Lower leg skin (tissue), 3 donors: Measurements from ENCODE around the gene NMNAT2.

Experiments
- POLR2A ChIP-seq, 2 donors: fragments of 450-650 bp; IDR thresholded peaks; one replicate each; pipeline ENCODE4 v1.6.1; 2016 to 2017; ENCODE audit warnings: antibody characterized with exemption in 2 of 2, mild to moderate bottlenecking in 1 of 2, moderate library complexity in 1 of 2
- TF ChIP-seq, protein P1 (sequence below), 3 donors: fragments of 450-650 bp; IDR thresholded peaks; one replicate each; pipeline ENCODE4 v1.5.1; 2016; ENCODE audit warnings: antibody characterized with exemption in 3 of 3, mild to moderate bottlenecking in 3 of 3, moderate library complexity in 2 of 3

- no peak for TF ChIP-seq POLR2A (IDR thresholded peaks at IDR 0.05)
- TF ChIP-seq, protein P1, sequence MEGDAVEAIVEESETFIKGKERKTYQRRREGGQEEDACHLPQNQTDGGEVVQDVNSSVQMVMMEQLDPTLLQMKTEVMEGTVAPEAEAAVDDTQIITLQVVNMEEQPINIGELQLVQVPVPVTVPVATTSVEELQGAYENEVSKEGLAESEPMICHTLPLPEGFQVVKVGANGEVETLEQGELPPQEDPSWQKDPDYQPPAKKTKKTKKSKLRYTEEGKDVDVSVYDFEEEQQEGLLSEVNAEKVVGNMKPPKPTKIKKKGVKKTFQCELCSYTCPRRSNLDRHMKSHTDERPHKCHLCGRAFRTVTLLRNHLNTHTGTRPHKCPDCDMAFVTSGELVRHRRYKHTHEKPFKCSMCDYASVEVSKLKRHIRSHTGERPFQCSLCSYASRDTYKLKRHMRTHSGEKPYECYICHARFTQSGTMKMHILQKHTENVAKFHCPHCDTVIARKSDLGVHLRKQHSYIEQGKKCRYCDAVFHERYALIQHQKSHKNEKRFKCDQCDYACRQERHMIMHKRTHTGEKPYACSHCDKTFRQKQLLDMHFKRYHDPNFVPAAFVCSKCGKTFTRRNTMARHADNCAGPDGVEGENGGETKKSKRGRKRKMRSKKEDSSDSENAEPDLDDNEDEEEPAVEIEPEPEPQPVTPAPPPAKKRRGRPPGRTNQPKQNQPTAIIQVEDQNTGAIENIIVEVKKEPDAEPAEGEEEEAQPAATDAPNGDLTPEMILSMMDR (IDR thresholded peaks at IDR 0.05), result no peak
Observed at GRCh38 chr1:183275322-183275721, 142.9 kb downstream of the NMNAT2 start.
